K562 (cell line): ENCODE measurements around the gene JMJD1C. TPM values are rescaled to one million over a fixed set of nuclear protein-coding genes. Genes with fewer than 3 reads are reported as not detected.
A peak's percentile ranks its signal among the peaks of the same experiment; 100 is the strongest.

Source experiments
- ATAC-seq: fragments of 200-7000 bp; cut with Tn5 transposase; 3 replicates; pipeline ENCODE4 v1.9.1; 2020; ENCODE audit warnings: moderate library complexity
- BruUV-seq: library from RNA; stranded (reverse); fragments of 400-500 nt; replicated peaks from 2 replicates; lab custom pipeline; 2021; lab: Mats Ljungman, UMichigan
- CTCF ChIA-PET: fragments of 300-600 bp; formaldehyde crosslinking; extraction: SDS; loops from one replicate; lab custom pipeline; 2021; ENCODE audit warnings: low intra/inter-chr PET ratio; lab: Yijun Ruan, JAX
- POLR2A ChIA-PET: fragments of 300-600, 350-650 bp; sonication (Branson Sonifier 250); formaldehyde crosslinking; extraction: SDS; loops from one replicate; lab custom pipeline; 2021; ENCODE audit warnings: antibody characterized with exemption, inconsistent platforms; lab: Yijun Ruan, JAX
- DNase-seq, 4 experiments: peaks; one replicate each; pipeline versions ENCODE4 v3.0.0 to v3.0.0-alpha.2; 2011 to 2018; ENCODE audit warnings: low spot score in 3 of 4, mixed read lengths in 3 of 4; ENCODE audit errors: extremely low read depth in 1 of 4
- FAIRE-seq: peaks from 2 replicates; lab custom pipeline; 2011; peaks lifted over from hg19 to GRCh38; lab: Jason Lieb, UNC
- H2AFZ ChIP-seq: 2 replicates; pipeline ENCODE4 v1.6.0; 2011; ENCODE audit warnings: low read depth, low read length, control low read depth, inconsistent platforms
- H3K27ac ChIP-seq: fragments of 200-600 bp; 3 replicates; pipeline ENCODE4 v1.8.0; 2011; ENCODE audit warnings: low read depth, mild to moderate bottlenecking, control low read depth, inconsistent platforms, low read length, moderate library complexity, mixed read lengths; ENCODE audit errors: extremely low read depth
- H3K27me3 ChIP-seq, 2 experiments: fragments of 300-600 bp in 1 of 2; 2 replicates in 1 of 2; 3 replicates in 1 of 2; pipeline versions ENCODE4 v1.6.0 to v1.8.0; 2011; ENCODE audit warnings: inconsistent platforms in 2 of 2, low read length in 2 of 2, mild to moderate bottlenecking in 1 of 2, mixed read lengths in 1 of 2, moderate library complexity in 1 of 2; ENCODE audit not compliant: control insufficient read depth in 2 of 2, insufficient read depth in 2 of 2
- H3K36me3 ChIP-seq: fragments of 300-600 bp; 3 replicates; pipeline ENCODE4 v1.8.0; 2011; ENCODE audit warnings: mild to moderate bottlenecking, low read length, inconsistent platforms; ENCODE audit not compliant: control insufficient read depth, insufficient read depth
- H3K4me1 ChIP-seq, 2 experiments: fragments of 200-600 bp in 1 of 2; replicated peaks in 1 of 2; 2 replicates in 1 of 2; 3 replicates in 1 of 2; pipeline versions ENCODE4 v1.5.1 to v1.8.0; 2011; ENCODE audit warnings: inconsistent platforms in 2 of 2, low read length in 2 of 2, mild to moderate bottlenecking in 1 of 2, mixed read lengths in 1 of 2, moderate library complexity in 1 of 2; ENCODE audit not compliant: control insufficient read depth in 2 of 2, insufficient read depth in 2 of 2
- H3K4me2 ChIP-seq: 2 replicates; pipeline ENCODE4 v1.6.1; 2011; ENCODE audit warnings: low read length, control low read depth, inconsistent platforms, mixed read lengths; ENCODE audit not compliant: insufficient read depth
- H3K4me3 ChIP-seq: fragments of 200-600 bp; sonication (generic), shearing (Covaris generic); 2 replicates; pipeline ENCODE4 v1.5.1; 2016; ENCODE audit warnings: control low read depth, inconsistent platforms
- H3K79me2 ChIP-seq: fragments of 200-600 bp; 3 replicates; pipeline ENCODE4 v1.8.0; 2011; ENCODE audit warnings: low read length, inconsistent platforms; ENCODE audit not compliant: control insufficient read depth, insufficient read depth
- H3K9ac ChIP-seq, 2 experiments: 2 replicates each; pipeline versions ENCODE4 v1.6.0 to v1.6.1; 2011; ENCODE audit warnings: low read depth in 2 of 2, low read length in 2 of 2, control low read depth in 1 of 2, inconsistent platforms in 1 of 2, mild to moderate bottlenecking in 1 of 2, mixed read lengths in 1 of 2; ENCODE audit not compliant: insufficient read depth in 1 of 2
- H3K9me1 ChIP-seq: one replicate; pipeline ENCODE4 v1.6.0; 2011; ENCODE audit warnings: inconsistent platforms, mild to moderate bottlenecking, low read length, moderate library complexity; ENCODE audit not compliant: control insufficient read depth, insufficient read depth
- H3K9me3 ChIP-seq: replicated peaks from 2 replicates; pipeline ENCODE4 v1.5.1; 2011; ENCODE audit warnings: low read depth, low read length, inconsistent platforms; ENCODE audit not compliant: control insufficient read depth, insufficient read depth
- H4K20me1 ChIP-seq: replicated peaks from 2 replicates; pipeline ENCODE4 v1.6.1; 2011; ENCODE audit warnings: low read length, inconsistent platforms, mixed read lengths; ENCODE audit not compliant: control insufficient read depth, insufficient read depth
- C11orf30 ChIP-seq: fragments of 450-650 bp; IDR thresholded peaks from 2 replicates; pipeline ENCODE4 v1.6.1; 2016; ENCODE audit warnings: low read depth, mild to moderate bottlenecking
- MAFF ChIP-seq: IDR thresholded peaks from 2 replicates; pipeline ENCODE4 v1.6.1; 2012; ENCODE audit warnings: low read length, improper control_type of control experiment
- MAFG ChIP-seq: fragments of 450-650 bp; conservative IDR thresholded peaks from 2 replicates; pipeline ENCODE4 v1.6.1; 2016; ENCODE audit warnings: missing genetic modification characterization, missing compliant biosample characterization
- MAFK ChIP-seq: IDR thresholded peaks from 2 replicates; pipeline ENCODE4 v1.6.1; 2011; ENCODE audit warnings: low read length, improper control_type of control experiment
- MYNN ChIP-seq, 2 experiments: sonication (generic); formaldehyde crosslinking in 1 of 2; IDR thresholded peaks; 2 replicates each; pipeline versions ENCODE4 v1.5.0 to v1.6.1; 2016 to 2020; ENCODE audit warnings: antibody characterized with exemption in 1 of 2, missing genetic modification reagents in 1 of 2
- POU5F1 ChIP-seq: fragments of 150-350 bp; IDR thresholded peaks from 2 replicates; pipeline ENCODE4 v1.6.1; 2014; ENCODE audit warnings: borderline replicate concordance, low read length, low read depth, mild to moderate bottlenecking; ENCODE audit not compliant: partially characterized antibody
- RBM25 ChIP-seq: fragments of 200-400 bp; formaldehyde crosslinking; IDR thresholded peaks from 2 replicates; pipeline ENCODE4 v1.6.1; 2018; ENCODE audit warnings: low read length, low read depth, moderate library complexity; ENCODE audit not compliant: severe bottlenecking
- RFX7 ChIP-seq: fragments of 250-450 bp; sonication (Bioruptor Pico); IDR thresholded peaks from 2 replicates; pipeline ENCODE4 v1.5.1; 2021; ENCODE audit warnings: mild to moderate bottlenecking
- THAP12 ChIP-seq: fragments of 250-450 bp; sonication (Bioruptor Pico); IDR thresholded peaks from 2 replicates; pipeline ENCODE4 v1.9.0; 2021; ENCODE audit warnings: mild to moderate bottlenecking, inconsistent platforms
- ZFP1 ChIP-seq: fragments of 450-650 bp; formaldehyde crosslinking; IDR thresholded peaks from 2 replicates; pipeline ENCODE4 v1.4.0; 2020; ENCODE audit warnings: mild to moderate bottlenecking, mixed read lengths
- ZHX1 ChIP-seq: fragments of 150-350 bp; conservative IDR thresholded peaks from 2 replicates; pipeline ENCODE4 v1.6.1; 2014; ENCODE audit warnings: low read length
- ZNF316 ChIP-seq: fragments of 450-650 bp; IDR thresholded peaks from 2 replicates; pipeline ENCODE4 v1.6.1; 2016
- ZNF444 ChIP-seq: fragments of 250-450 bp; sonication (Bioruptor Pico); IDR thresholded peaks from 2 replicates; pipeline ENCODE4 v1.4.0; 2020; ENCODE audit warnings: mild to moderate bottlenecking, moderate library complexity
- WGBS: fragments of 100-300 bp; shearing (Covaris generic); methylation state at CpG from one replicate; pipeline ENCODE4 v1.1.6; 2016; ENCODE audit warnings: low coverage, mixed read lengths; ENCODE audit not compliant: insufficient coverage; ENCODE audit errors: missing lambda C conversion rate; 5-methylcytosine and 5-hydroxymethylcytosine counted together
- in situ Hi-C: fragments of 300-500 bp; cut with MboI; formaldehyde crosslinking; loops from 4 replicates; pipeline ENCODE4 v1.15.0; 2018; ENCODE audit warnings: inconsistent platforms, mixed read lengths
- intact Hi-C: fragments of 100-400 bp; cut with micrococcal nuclease; formaldehyde crosslinking; loops from 2 replicates; pipeline ENCODE4 v1.14.2; 2022
- polyA plus RNA-seq, 8 experiments: library from polyadenylated mRNA; depleted of rRNA in 4 of 8; stranded (reverse) in 5 of 8; unstranded in 3 of 8; fragments of >200 nt; fragmentation: Nextera tagmentation in 2 of 8; fragmentation: Illumina TruSeq in 1 of 8; extraction: Ambion mirVana in 2 of 8; extraction: Trizol in 1 of 8; gene quantifications; 2 replicates each; pipeline versions ENCODE4 v1.2.1 to v1.2.3, GENCODE V29; 2011 to 2014; ENCODE audit warnings: inconsistent platforms in 1 of 8, missing spikeins in 1 of 8
- total RNA-seq, 7 experiments: library from RNA; depleted of rRNA in 6 of 7; stranded (reverse); fragments of >200 nt in 6 of 7; fragmentation: Illumina TruSeq in 2 of 7; extraction: Trizol in 2 of 7; gene quantifications; 2 replicates each; pipeline versions ENCODE4 v1.2.1 to v1.2.3, GENCODE V29; 2011 to 2021; ENCODE audit warnings: low replicate concordance in 1 of 7
- TF ChIP-seq, protein P1 (sequence below): fragments of 250-450 bp; sonication (Bioruptor Pico); IDR thresholded peaks from 2 replicates; pipeline ENCODE4 v1.5.0; 2020; ENCODE audit warnings: mild to moderate bottlenecking, borderline replicate concordance

JMJD1C gene
- total and polyA plus RNA-seq, 9 of the 15 experiments (the other 6 are each of a cell fraction or from before 2014, with no cell fraction given) = 25.3 to 68.0 (median 47.2) TPM

DNA sequence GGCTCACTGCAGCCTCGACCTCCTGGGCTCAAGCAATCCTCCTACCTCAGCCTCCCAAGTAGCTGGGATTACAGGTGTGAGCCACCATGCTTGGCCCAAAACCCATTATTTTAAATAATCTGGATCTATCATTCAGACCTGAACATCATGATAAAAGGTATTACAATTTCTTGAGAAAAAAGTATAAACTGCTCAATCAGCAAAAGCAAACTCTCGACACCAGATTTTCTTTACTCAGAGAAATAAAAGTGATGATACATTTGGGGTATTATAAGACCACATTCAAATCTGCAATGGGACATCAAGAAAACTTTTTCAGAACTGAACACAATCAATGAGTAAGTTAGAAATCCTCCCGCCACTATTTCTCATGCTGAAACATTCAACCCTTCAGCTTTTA is 41.2 kb downstream of the JMJD1C start:
- H3K79me2 ChIP-seq = peaks cover 90% of the 10 kb centered on the region
- H3K9me3 ChIP-seq = no peaks in the 10 kb centered on the region
- H3K4me1 ChIP-seq = peaks cover 3 to 18% of the 10 kb centered on the region in 2 experiments; a peak in 4 of 5 replicates
- intact Hi-C loops (loop anchor here (5.0 kb wide), 1 partner anchor 203 kb away; no protein-coding TSS in a partner anchor), in situ Hi-C loops (no loop called here)
- H3K4me2 ChIP-seq = no peak overlapping the region
- BruUV-seq = no TSS peak
- ChIA-PET POLR2A (interaction anchor here (1.3 kb wide), 1 partner anchor 13 kb away, joined by 4 read pairs; no protein-coding TSS in a partner anchor), CTCF (no interaction called here)
- ATAC-seq (no peak), DNase-seq (no peak), FAIRE-seq (no peak)
- WGBS = 88% methylated on average over 3 of the region's 3 CpGs
- no peak overlapping the region for H3K9ac ChIP-seq
- H3K4me3 ChIP-seq = no peak overlapping the region
- no peaks in the 10 kb centered on the region for H3K27me3 ChIP-seq
- no peaks in the 10 kb centered on the region for H3K36me3 ChIP-seq
- no peaks in the 10 kb centered on the region for H4K20me1 ChIP-seq
- H3K27ac ChIP-seq = no peak overlapping the region
- no peaks in the 10 kb centered on the region for H3K9me1 ChIP-seq
- H2AFZ ChIP-seq = no peak overlapping the region
- TF ChIP-seq RBM25 = no peak
- TF ChIP-seq MYNN (IDR thresholded peaks at IDR 0.05) = no peak
- TF ChIP-seq MYNN (CRISPR knock-in tag; IDR thresholded peaks at IDR 0.05) = no peak
- TF ChIP-seq ZNF444 = no peak
- peak; percentile 93 for TF ChIP-seq ZNF316
- no peak for TF ChIP-seq THAP12
- peak; percentile 72 for TF ChIP-seq MAFG
- TF ChIP-seq MAFF = peak; percentile 81
- TF ChIP-seq RFX7 = no peak
- peak; percentile 87 for TF ChIP-seq C11orf30
- no peak for TF ChIP-seq POU5F1
- TF ChIP-seq ZFP1 = no peak
- TF ChIP-seq, protein P1, sequence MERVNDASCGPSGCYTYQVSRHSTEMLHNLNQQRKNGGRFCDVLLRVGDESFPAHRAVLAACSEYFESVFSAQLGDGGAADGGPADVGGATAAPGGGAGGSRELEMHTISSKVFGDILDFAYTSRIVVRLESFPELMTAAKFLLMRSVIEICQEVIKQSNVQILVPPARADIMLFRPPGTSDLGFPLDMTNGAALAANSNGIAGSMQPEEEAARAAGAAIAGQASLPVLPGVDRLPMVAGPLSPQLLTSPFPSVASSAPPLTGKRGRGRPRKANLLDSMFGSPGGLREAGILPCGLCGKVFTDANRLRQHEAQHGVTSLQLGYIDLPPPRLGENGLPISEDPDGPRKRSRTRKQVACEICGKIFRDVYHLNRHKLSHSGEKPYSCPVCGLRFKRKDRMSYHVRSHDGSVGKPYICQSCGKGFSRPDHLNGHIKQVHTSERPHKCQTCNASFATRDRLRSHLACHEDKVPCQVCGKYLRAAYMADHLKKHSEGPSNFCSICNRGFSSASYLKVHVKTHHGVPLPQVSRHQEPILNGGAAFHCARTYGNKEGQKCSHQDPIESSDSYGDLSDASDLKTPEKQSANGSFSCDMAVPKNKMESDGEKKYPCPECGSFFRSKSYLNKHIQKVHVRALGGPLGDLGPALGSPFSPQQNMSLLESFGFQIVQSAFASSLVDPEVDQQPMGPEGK = no peak
- TF ChIP-seq ZHX1 = no peak
- peak; percentile 79 for TF ChIP-seq MAFK
